Esophagus muscularis mucosa (tissue), 4 donors: ENCODE results near the gene RHBDL3. TPM values are rescaled to one million over a fixed set of nuclear protein-coding genes. Genes with fewer than 3 reads are reported as not detected.

Experiments used
- DNase-seq: peaks from one replicate; pipeline ENCODE4 v3.0.0-alpha.2; 2017; ENCODE audit errors: extremely low spot score
- H3K27ac ChIP-seq, 4 donors: fragments of 200-600 bp; sonication (generic); replicated peaks in 1 of 4; 1 replicate in 3 of 4; 2 replicates in 1 of 4; pipeline ENCODE4 v1.5.1; 2016 to 2019; ENCODE audit warnings: mild to moderate bottlenecking in 1 of 4
- H3K27me3 ChIP-seq, 4 donors: fragments of 200-600 bp; sonication (generic); one replicate each; pipeline versions ENCODE4 v1.5.1 to v1.6.0; 2016 to 2019
- H3K36me3 ChIP-seq, 4 donors: fragments of 200-600 bp; sonication (generic); one replicate each; pipeline ENCODE4 v1.5.1; 2016 to 2019
- H3K4me1 ChIP-seq, 4 donors: fragments of 200-600 bp; sonication (generic); one replicate each; pipeline ENCODE4 v1.5.1; 2016 to 2019
- H3K4me3 ChIP-seq, 4 donors: fragments of 200-600 bp; sonication (generic); 1 replicate in 2 of 4; 2 replicates in 2 of 4; pipeline ENCODE4 v1.5.1; 2016 to 2019; ENCODE audit warnings: mild to moderate bottlenecking in 4 of 4, moderate library complexity in 1 of 4
- H3K9me3 ChIP-seq, 4 donors: fragments of 200-600 bp; sonication (generic); 1 replicate in 3 of 4; 2 replicates in 1 of 4; pipeline ENCODE4 v1.5.1; 2016 to 2019
- EP300 ChIP-seq: sonication (generic); formaldehyde crosslinking; IDR thresholded peaks from one replicate; pipeline ENCODE4 v1.6.1; 2017; ENCODE audit warnings: antibody characterized with exemption
- POLR2A ChIP-seq: fragments of 450-650 bp; IDR thresholded peaks from one replicate; pipeline ENCODE4 v1.6.1; 2017; ENCODE audit warnings: antibody characterized with exemption, moderate library complexity, mild to moderate bottlenecking, low read depth
- POLR2AphosphoS5 ChIP-seq, 2 donors: sonication (generic); formaldehyde crosslinking; IDR thresholded peaks; one replicate each; pipeline ENCODE4 v1.6.1; 2017; ENCODE audit warnings: antibody characterized with exemption in 2 of 2
- WGBS: methylation state at CpG from one replicate; pipeline ENCODE4 v1.1.5; 2018; 5-methylcytosine and 5-hydroxymethylcytosine counted together
- intact Hi-C: fragments of 100-400 bp; cut with DNase I; formaldehyde crosslinking; loops from one replicate; pipeline ENCODE4 v1.15.1; 2023
- total RNA-seq, 4 donors: library from RNA; depleted of rRNA; stranded (reverse); fragments of >200 nt; gene quantifications; one replicate each; pipeline versions ENCODE4 v1.1.0 to v1.2.1, GENCODE V29; 2016
- TF ChIP-seq, protein P1 (sequence below), 3 experiments: fragments of 200-600 bp in 2 of 3; fragments of 450-650 bp in 1 of 3; sonication (generic) in 2 of 3; IDR thresholded peaks; one replicate each; pipeline ENCODE4 v1.5.1; 2017 to 2019; ENCODE audit warnings: antibody characterized with exemption in 3 of 3, mild to moderate bottlenecking in 2 of 3, moderate library complexity in 1 of 3

RHBDL3 gene
- total RNA-seq, 4 donors from 2014 or later: 0.42 to 2.1 (median 1.0) TPM

DNA sequence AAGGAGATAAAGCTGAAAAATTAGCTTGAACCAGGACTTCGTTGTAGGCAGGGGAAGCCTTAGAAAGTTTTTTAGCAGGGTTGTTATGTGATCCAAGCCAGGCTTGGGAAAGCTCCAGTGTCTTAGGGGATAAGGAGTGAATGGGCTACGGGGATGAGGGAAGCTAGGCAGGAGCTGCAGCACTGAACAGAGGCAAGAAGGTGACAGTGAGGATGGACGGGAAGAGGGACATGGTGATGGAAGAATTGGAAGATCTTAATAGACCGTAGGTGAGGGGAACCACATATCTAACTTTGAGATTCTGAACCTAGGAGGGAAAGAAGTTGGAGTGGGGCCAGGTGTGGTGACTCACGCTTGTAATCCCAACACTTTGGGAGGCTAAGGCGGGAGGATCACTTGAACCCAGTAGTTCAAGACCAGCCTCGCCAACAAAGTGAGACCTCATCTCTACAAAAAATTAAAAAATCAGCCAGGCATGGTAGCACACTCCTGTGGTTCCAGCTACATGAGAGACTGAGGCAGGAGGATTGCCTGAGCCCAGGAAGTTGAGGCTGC is 3.2 kb downstream of the RHBDL3 start:
- H3K4me1 ChIP-seq: peaks cover 19 to 34% (median 29%) of the 10 kb centered on the region in 4 donors
- DNase-seq: no peak
- no peaks in the 10 kb centered on the region for H3K36me3 ChIP-seq
- no peak overlapping the region for H3K27ac ChIP-seq
- intact Hi-C loops: no loop called here
- 89% methylated on average over 7 of the region's 7 CpGs for WGBS
- no peaks in the 10 kb centered on the region for H3K9me3 ChIP-seq
- peaks cover 0 to 53% (median 12%) of the 10 kb centered on the region in 4 donors for H3K27me3 ChIP-seq
- TF ChIP-seq, protein P1, sequence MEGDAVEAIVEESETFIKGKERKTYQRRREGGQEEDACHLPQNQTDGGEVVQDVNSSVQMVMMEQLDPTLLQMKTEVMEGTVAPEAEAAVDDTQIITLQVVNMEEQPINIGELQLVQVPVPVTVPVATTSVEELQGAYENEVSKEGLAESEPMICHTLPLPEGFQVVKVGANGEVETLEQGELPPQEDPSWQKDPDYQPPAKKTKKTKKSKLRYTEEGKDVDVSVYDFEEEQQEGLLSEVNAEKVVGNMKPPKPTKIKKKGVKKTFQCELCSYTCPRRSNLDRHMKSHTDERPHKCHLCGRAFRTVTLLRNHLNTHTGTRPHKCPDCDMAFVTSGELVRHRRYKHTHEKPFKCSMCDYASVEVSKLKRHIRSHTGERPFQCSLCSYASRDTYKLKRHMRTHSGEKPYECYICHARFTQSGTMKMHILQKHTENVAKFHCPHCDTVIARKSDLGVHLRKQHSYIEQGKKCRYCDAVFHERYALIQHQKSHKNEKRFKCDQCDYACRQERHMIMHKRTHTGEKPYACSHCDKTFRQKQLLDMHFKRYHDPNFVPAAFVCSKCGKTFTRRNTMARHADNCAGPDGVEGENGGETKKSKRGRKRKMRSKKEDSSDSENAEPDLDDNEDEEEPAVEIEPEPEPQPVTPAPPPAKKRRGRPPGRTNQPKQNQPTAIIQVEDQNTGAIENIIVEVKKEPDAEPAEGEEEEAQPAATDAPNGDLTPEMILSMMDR (IDR thresholded peaks at IDR 0.05): no peak
- TF ChIP-seq EP300: no peak
- TF ChIP-seq POLR2A: no peak
- no peak for TF ChIP-seq POLR2AphosphoS5 (IDR thresholded peaks at IDR 0.05)
- no peak overlapping the region for H3K4me3 ChIP-seq

DNA sequence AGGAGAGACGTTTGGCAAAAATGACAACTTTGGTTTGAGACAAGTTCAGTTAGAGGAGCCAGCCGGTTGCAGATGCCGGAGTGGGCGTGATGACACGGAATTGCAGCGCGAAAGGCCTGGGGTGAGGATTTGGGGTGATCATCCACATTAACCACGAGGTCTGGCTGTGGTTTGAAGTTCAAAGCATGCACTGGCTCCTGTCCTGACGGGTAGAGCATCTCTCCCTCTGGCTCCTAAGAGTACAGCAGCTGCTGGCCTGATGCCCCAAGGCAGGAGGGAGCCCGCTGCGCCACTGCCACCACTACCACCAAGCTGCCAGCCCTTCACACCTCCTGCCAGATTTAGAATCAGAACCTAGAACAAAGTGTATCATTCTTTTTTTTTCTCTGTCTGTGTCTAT is 3.7 kb downstream of the RHBDL3 start:
- no peaks in the 10 kb centered on the region for H3K36me3 ChIP-seq
- H3K4me1 ChIP-seq: peaks cover 19 to 32% (median 29%) of the 10 kb centered on the region in 4 donors
- no peak for TF ChIP-seq EP300
- TF ChIP-seq, protein P1 (IDR thresholded peaks at IDR 0.05): no peak
- TF ChIP-seq POLR2A: no peak
- no peak for TF ChIP-seq POLR2AphosphoS5 (IDR thresholded peaks at IDR 0.05)
- no peak for DNase-seq
- no peak overlapping the region for H3K4me3 ChIP-seq
- H3K27ac ChIP-seq: no peak overlapping the region
- WGBS: 85% methylated on average over 11 of the region's 11 CpGs
- intact Hi-C loops: no loop called here
- H3K27me3 ChIP-seq: peaks cover 0 to 59% (median 12%) of the 10 kb centered on the region in 4 donors
- H3K9me3 ChIP-seq: no peaks in the 10 kb centered on the region

GRCh38 chr17:32271844-32272243 is 6.2 kb downstream of the RHBDL3 start:
- no peaks in the 10 kb centered on the region for H3K9me3 ChIP-seq
- no peaks in the 10 kb centered on the region for H3K36me3 ChIP-seq
- no peak for TF ChIP-seq POLR2AphosphoS5 (IDR thresholded peaks at IDR 0.05)
- TF ChIP-seq, protein P1 (IDR thresholded peaks at IDR 0.05): no peak
- TF ChIP-seq POLR2A: no peak
- TF ChIP-seq EP300: no peak
- WGBS: 91% methylated on average over 8 of the region's 8 CpGs
- intact Hi-C loops: no loop called here
- DNase-seq: no peak
- peaks cover 0 to 66% (median 10%) of the 10 kb centered on the region in 4 donors for H3K27me3 ChIP-seq
- no peak overlapping the region for H3K4me3 ChIP-seq
- H3K4me1 ChIP-seq: peaks cover 10 to 19% (median 12%) of the 10 kb centered on the region in 4 donors
- no peak overlapping the region for H3K27ac ChIP-seq

- no peak overlapping the region for H3K27ac ChIP-seq
- peaks cover 0 to 45% (median 2%) of the 10 kb centered on the region in 4 donors for H3K27me3 ChIP-seq
- H3K4me3 ChIP-seq: no peak overlapping the region
- TF ChIP-seq, protein P1 (IDR thresholded peaks at IDR 0.05): no peak
- TF ChIP-seq EP300 (no peak), POLR2AphosphoS5 (IDR thresholded peaks at IDR 0.05) (no peak), POLR2A (no peak)
- no peaks in the 10 kb centered on the region for H3K36me3 ChIP-seq
- no peak for DNase-seq
- WGBS: 89% methylated on average over 5 of the region's 5 CpGs
- intact Hi-C loops: no loop called here
- H3K9me3 ChIP-seq: no peaks in the 10 kb centered on the region
- peaks cover 0 to 8% (median 0%) of the 10 kb centered on the region in 4 donors for H3K4me1 ChIP-seq
Observed at GRCh38 chr17:32274101-32274500, 8.5 kb downstream of the RHBDL3 start.

- no peak for DNase-seq
- no peak for TF ChIP-seq POLR2A
- TF ChIP-seq, protein P1 (IDR thresholded peaks at IDR 0.05): no peak
- TF ChIP-seq EP300: no peak
- no peak for TF ChIP-seq POLR2AphosphoS5 (IDR thresholded peaks at IDR 0.05)
- Histone ChIP-seq H3K36me3 (no peaks in the 10 kb centered on the region), H3K4me1 (peaks cover 0 to 8% (median 0%) of the 10 kb centered on the region in 4 donors), H3K27ac (no peak overlapping the region), H3K4me3 (no peak overlapping the region), H3K27me3 (peaks cover 0 to 41% (median 2%) of the 10 kb centered on the region in 4 donors), H3K9me3 (no peaks in the 10 kb centered on the region)
- WGBS: 90% methylated on average over 6 of the region's 6 CpGs
- intact Hi-C loops: no loop called here
Observed at GRCh38 chr17:32274643-32275042, 9.0 kb downstream of the RHBDL3 start.
